Upper lobe of left lung (tissue), 6 donors: ENCODE data around the gene BEST1. TPM values are rescaled to one million over a fixed set of nuclear protein-coding genes. Genes with fewer than 3 reads are reported as not detected.
A peak's percentile ranks its signal among the peaks of the same experiment; 100 is the strongest.

Source experiments
- ATAC-seq, 2 donors: fragments of 200-7000 bp; cut with Tn5 transposase; one replicate each; pipeline ENCODE4 v1.9.1; 2022; ENCODE audit warnings: mild to moderate bottlenecking in 2 of 2, moderate library complexity in 2 of 2; ENCODE audit not compliant: low FRiP score in 2 of 2
- DNase-seq, 2 donors: peaks; one replicate each; pipeline ENCODE4 v3.0.0-alpha.2; 2019 to 2020
- H3K27ac ChIP-seq, 4 donors: fragments of 200-600 bp; sonication (generic); one replicate each; pipeline ENCODE4 v1.5.1; 2016 to 2019
- H3K27me3 ChIP-seq, 4 donors: fragments of 200-600 bp; sonication (generic); one replicate each; pipeline ENCODE4 v1.5.1; 2017 to 2019
- H3K36me3 ChIP-seq, 4 donors: fragments of 200-600 bp; sonication (generic); one replicate each; pipeline ENCODE4 v1.5.1; 2016 to 2019
- H3K4me1 ChIP-seq, 4 donors: fragments of 200-600 bp; sonication (generic); one replicate each; pipeline ENCODE4 v1.5.1; 2018 to 2019
- H3K4me3 ChIP-seq, 4 donors: fragments of 200-600 bp; sonication (generic); one replicate each; pipeline ENCODE4 v1.5.1; 2017 to 2019; ENCODE audit warnings: mild to moderate bottlenecking in 2 of 4, moderate library complexity in 1 of 4
- H3K9me3 ChIP-seq, 4 donors: fragments of 200-600 bp; sonication (generic); one replicate each; pipeline ENCODE4 v1.5.1; 2018 to 2019
- CTCF ChIP-seq, 6 experiments: fragments of 450-650 bp in 4 of 6; fragments of 200-600 bp in 2 of 6; sonication (generic) in 2 of 6; IDR thresholded peaks; one replicate each; pipeline ENCODE4 v1.5.1; 2016 to 2019; ENCODE audit warnings: antibody characterized with exemption in 6 of 6
- EP300 ChIP-seq, 4 donors: sonication (generic); formaldehyde crosslinking; IDR thresholded peaks; one replicate each; pipeline ENCODE4 v1.5.1; 2017; ENCODE audit warnings: antibody characterized with exemption in 4 of 4, control low read depth in 2 of 4
- POLR2A ChIP-seq, 4 donors: fragments of 450-650 bp; IDR thresholded peaks; one replicate each; pipeline ENCODE4 v1.5.1; 2016 to 2017; ENCODE audit warnings: antibody characterized with exemption in 4 of 4, mild to moderate bottlenecking in 2 of 4
- POLR2AphosphoS5 ChIP-seq, 2 donors: sonication (generic); formaldehyde crosslinking; IDR thresholded peaks; one replicate each; pipeline ENCODE4 v1.5.1; 2017; ENCODE audit warnings: antibody characterized with exemption in 2 of 2
- WGBS, 2 donors: methylation state at CpG; one replicate each; pipeline ENCODE4 v1.1.5; 2017 to 2018; 5-methylcytosine and 5-hydroxymethylcytosine counted together
- total RNA-seq, 6 donors: library from RNA; depleted of rRNA in 4 of 6; stranded (reverse); fragments of >200 nt in 4 of 6; gene quantifications; one replicate each; pipeline versions ENCODE4 v1.1.0 to v1.2.1, GENCODE V29; 2016 to 2021
- donor health status: DM: no; HTN: no; CAD: no; lungs with moderate emphysema.
- donor health status: DM: no; HTN: yes; CAD: no; lungs with severe emphysema.

The BEST1 gene
- total RNA-seq, 6 donors from 2014 or later: 6.5 to 18.9 (median 10.4) TPM

GRCh38 chr11:61946894-61947293 lies 3.3 kb upstream of the BEST1 start:
- Histone ChIP-seq H3K4me1 (peaks cover 3 to 7% (median 6%) of the 10 kb centered on the region in 4 donors), H3K36me3 (no peaks in the 10 kb centered on the region), H3K4me3 (no peak overlapping the region), H3K27me3 (no peaks in the 10 kb centered on the region), H3K27ac (no peak overlapping the region), H3K9me3 (no peaks in the 10 kb centered on the region)
- 93 to 99% methylated on average over 5 of the region's 5 CpGs for WGBS, 2 donors
- DNase-seq (no peak), ATAC-seq (no peak)
- no peak for TF ChIP-seq POLR2A (IDR thresholded peaks at IDR 0.05)
- no peak for TF ChIP-seq CTCF (IDR thresholded peaks at IDR 0.05)
- no peak for TF ChIP-seq POLR2AphosphoS5 (IDR thresholded peaks at IDR 0.05)
- TF ChIP-seq EP300 (IDR thresholded peaks at IDR 0.05): no peak

DNA sequence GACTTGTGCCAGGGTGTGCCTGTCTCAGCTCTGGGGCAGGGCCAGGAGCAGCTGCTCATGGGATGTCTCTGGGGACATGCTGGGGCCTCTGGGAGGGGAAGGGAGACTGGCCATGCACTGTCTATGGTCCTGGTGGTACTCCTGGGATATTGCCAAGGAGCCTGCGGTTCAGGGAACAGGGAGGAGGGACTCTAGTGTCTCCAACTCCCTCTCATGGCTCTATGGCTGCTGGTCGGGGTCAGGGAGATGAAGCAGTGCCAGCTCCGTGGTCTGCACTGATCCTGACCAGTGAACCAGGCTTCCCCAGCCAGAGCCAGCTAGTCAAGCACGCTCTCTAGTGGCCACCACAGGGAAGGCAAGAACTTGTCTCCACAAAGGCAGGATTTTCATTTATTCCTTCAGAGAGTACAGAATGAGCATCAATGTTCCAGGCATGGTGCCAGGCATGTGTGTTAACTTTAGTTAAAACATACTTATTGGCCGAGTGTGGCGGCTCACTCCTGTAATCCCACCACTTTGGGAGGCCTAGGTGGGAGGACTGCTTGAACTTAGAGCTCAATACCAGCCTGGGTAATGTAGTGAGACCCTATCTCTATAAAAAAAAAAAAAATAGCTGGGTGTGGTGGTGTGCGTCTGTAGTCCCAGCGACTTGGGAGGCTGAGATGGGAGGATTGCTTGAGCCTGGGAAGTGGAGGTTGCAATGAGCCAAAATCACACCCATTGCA lies 2.5 kb upstream of the BEST1 start:
- ATAC-seq (peak; percentile 88 to 94), DNase-seq (peak in 1 of 2 donors; percentile 89)
- TF ChIP-seq POLR2AphosphoS5 (IDR thresholded peaks at IDR 0.05) (peak in 1 of 2 donors; percentile 21), EP300 (IDR thresholded peaks at IDR 0.05) (no peak), POLR2A (IDR thresholded peaks at IDR 0.05) (no peak), CTCF (IDR thresholded peaks at IDR 0.05) (peak; percentile 81 to 94 (median 88))
- Histone ChIP-seq H3K9me3 (no peaks in the 10 kb centered on the region), H3K36me3 (no peaks in the 10 kb centered on the region), H3K27me3 (no peaks in the 10 kb centered on the region), H3K27ac (no peak overlapping the region), H3K4me3 (no peak overlapping the region), H3K4me1 (peaks cover 3 to 7% (median 6%) of the 10 kb centered on the region in 4 donors)
- WGBS, 2 donors: 2 to 6% methylated on average over 7 to 8 of the region's 8 CpGs

DNA sequence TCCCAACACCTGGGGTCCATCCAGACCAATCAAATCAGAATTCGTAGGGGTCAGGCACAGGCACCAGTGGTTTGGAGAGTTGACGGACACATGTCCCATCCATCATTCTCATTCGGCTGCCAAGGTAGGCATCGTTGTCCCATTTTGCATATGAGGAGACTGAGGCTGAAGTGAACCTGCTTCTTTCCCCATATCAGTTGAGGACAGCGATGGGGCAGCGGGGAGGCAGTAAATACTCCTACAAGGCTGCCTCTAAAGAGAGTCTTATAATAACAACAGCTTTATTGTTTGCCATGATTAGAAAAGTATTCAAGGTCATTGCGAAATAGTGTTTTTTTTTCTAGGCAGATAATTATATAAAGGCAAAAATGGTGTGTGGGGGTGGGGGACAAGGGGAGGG lies 1.6 kb upstream of the BEST1 start:
- Histone ChIP-seq H3K4me1 (peaks cover 3 to 7% (median 6%) of the 10 kb centered on the region in 4 donors), H3K27me3 (no peaks in the 10 kb centered on the region), H3K9me3 (no peaks in the 10 kb centered on the region), H3K36me3 (no peaks in the 10 kb centered on the region), H3K4me3 (no peak overlapping the region), H3K27ac (no peak overlapping the region)
- DNase-seq (no peak), ATAC-seq (no peak)
- TF ChIP-seq CTCF (IDR thresholded peaks at IDR 0.05) (no peak), EP300 (IDR thresholded peaks at IDR 0.05) (no peak), POLR2A (IDR thresholded peaks at IDR 0.05) (no peak), POLR2AphosphoS5 (IDR thresholded peaks at IDR 0.05) (no peak)
- WGBS, 2 donors: 77 to 82% methylated on average over 7 of the region's 7 CpGs

GRCh38 chr11:61949169-61950034 lies 749 bp upstream of the BEST1 start:
- WGBS, 2 donors: 43 to 68% methylated on average over 8 to 9 of the region's 9 CpGs
- ATAC-seq (peak; percentile 56 to 83), DNase-seq (peak in 1 of 2 donors; percentile 79)
- no peak overlapping the region for H3K4me3 ChIP-seq
- H3K36me3 ChIP-seq: no peaks in the 10 kb centered on the region
- no peaks in the 10 kb centered on the region for H3K9me3 ChIP-seq
- TF ChIP-seq POLR2AphosphoS5 (IDR thresholded peaks at IDR 0.05): peak in 1 of 2 donors; percentile 33
- peak in 1 of 4 donors; percentile 25 for TF ChIP-seq POLR2A (IDR thresholded peaks at IDR 0.05)
- no peak for TF ChIP-seq CTCF (IDR thresholded peaks at IDR 0.05)
- peaks cover 6 to 9% (median 7%) of the 10 kb centered on the region in 4 donors for H3K4me1 ChIP-seq
- no peaks in the 10 kb centered on the region for H3K27me3 ChIP-seq
- peak overlapping the region in 1 of 4 donors; percentile 42 for H3K27ac ChIP-seq
